IPS-15b (cell line): ENCODE measurements around the gene ELFN1.

ENCODE experiments used
- H3K27me3 ChIP-seq: one replicate; pipeline ENCODE4 v1.6.1; 2013; ENCODE audit warnings: low read length; ENCODE audit not compliant: control insufficient read depth, insufficient read depth
- H3K36me3 ChIP-seq: one replicate; pipeline ENCODE4 v1.6.1; 2013; ENCODE audit warnings: low read length; ENCODE audit not compliant: control insufficient read depth, insufficient read depth
- H3K4me1 ChIP-seq: one replicate; pipeline ENCODE4 v1.6.1; 2013; ENCODE audit warnings: mild to moderate bottlenecking, low read length; ENCODE audit not compliant: control insufficient read depth, insufficient read depth
- H3K4me3 ChIP-seq: one replicate; pipeline ENCODE4 v1.5.1; 2013; ENCODE audit warnings: low read depth, low read length
- H3K9ac ChIP-seq: one replicate; pipeline ENCODE4 v1.6.1; 2013; ENCODE audit warnings: low read depth, mild to moderate bottlenecking, low read length
- H3K9me3 ChIP-seq: one replicate; pipeline ENCODE4 v1.6.1; 2013; ENCODE audit warnings: mild to moderate bottlenecking, low read length; ENCODE audit not compliant: control insufficient read depth, insufficient read depth

The ELFN1 gene

DNA sequence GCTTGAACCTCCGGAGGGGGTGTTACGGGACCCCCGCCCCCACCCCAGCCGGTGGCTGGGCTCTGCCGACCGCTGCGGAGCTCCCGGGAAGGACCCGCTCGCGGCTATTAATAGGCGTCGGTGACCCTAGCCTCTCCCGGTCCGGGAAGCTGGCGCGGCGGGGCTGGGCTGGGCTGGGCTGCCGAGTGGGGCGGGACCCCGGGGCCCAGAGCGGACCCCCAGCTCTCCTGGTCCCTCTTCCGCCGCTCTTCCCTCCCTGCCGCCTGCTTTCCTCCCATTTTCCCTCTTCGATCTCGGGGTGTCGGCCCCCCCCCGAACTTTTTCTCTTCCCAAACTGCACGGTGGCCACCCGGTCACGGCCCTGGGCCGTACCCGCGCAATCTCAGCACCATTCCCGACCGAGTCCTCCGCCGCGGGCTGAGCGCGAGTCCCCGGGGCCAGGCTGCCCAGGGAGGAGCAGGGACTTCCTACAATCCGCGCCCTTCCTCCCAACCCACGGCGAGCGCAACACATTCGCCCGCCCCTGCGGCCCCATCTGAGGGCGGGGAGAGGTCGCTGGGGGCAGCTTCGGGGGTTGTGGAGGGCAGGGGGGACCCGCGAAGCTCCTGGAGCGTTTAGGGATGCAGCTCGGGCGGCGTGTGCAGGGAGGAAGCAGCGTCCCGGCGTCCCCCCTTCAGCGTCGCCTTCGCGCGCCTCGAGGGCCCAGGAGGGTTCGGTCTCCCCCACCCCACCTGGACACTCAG, 3.1 kb upstream of the ELFN1 start:
- H3K4me3 ChIP-seq = peak overlapping the region; percentile 56
- peaks cover 54% of the 10 kb centered on the region for H3K27me3 ChIP-seq
- H3K9me3 ChIP-seq = no peaks in the 10 kb centered on the region
- H3K36me3 ChIP-seq = no peaks in the 10 kb centered on the region
- peaks cover 2% of the 10 kb centered on the region for H3K4me1 ChIP-seq
- no peak overlapping the region for H3K9ac ChIP-seq

DNA sequence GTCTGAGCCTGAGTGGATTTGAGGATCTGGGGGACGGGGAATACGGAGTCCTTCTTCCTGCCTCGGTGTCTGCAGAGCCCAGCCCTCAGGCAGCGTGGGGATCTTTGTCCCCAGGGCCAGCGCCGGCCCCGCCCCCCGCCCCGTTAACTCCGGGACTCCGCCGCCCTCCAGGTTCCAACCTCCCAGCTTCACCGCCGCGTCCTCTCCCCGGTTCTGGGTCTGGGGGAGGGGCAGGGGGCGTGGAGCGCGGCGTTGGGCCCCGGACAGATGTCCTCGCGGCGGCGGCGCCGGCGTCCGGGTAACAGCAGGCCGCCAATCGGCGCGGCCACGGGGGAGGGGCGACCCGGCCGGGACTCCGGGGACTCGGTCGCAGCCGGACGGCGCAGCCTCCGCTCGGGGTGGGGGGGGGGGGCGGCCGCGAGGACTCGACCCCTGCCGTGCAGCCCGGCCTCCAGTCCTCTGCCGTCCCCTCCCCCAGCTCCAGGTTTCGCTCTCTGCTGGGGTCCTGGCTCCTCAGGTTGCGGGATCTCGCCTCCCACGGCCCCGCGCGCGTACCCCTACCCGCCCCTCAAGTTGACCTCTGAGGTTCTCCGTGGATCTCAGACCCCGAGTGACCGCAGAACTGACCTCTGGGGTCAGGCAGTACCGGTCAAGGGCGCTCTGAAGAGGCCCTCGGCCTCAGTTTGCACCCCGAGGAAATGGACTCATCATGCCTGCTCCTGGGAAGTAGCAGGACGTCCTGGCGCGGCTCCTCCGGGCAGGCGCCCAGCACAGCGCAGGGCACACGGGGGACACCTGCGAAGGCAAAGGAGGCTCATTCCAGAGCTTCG, 2.3 kb upstream of the ELFN1 start:
- Histone ChIP-seq H3K36me3 (no peaks in the 10 kb centered on the region), H3K9ac (no peak overlapping the region), H3K4me1 (peaks cover 2% of the 10 kb centered on the region), H3K27me3 (peaks cover 49% of the 10 kb centered on the region), H3K4me3 (peak overlapping the region; percentile 56), H3K9me3 (no peaks in the 10 kb centered on the region)

DNA sequence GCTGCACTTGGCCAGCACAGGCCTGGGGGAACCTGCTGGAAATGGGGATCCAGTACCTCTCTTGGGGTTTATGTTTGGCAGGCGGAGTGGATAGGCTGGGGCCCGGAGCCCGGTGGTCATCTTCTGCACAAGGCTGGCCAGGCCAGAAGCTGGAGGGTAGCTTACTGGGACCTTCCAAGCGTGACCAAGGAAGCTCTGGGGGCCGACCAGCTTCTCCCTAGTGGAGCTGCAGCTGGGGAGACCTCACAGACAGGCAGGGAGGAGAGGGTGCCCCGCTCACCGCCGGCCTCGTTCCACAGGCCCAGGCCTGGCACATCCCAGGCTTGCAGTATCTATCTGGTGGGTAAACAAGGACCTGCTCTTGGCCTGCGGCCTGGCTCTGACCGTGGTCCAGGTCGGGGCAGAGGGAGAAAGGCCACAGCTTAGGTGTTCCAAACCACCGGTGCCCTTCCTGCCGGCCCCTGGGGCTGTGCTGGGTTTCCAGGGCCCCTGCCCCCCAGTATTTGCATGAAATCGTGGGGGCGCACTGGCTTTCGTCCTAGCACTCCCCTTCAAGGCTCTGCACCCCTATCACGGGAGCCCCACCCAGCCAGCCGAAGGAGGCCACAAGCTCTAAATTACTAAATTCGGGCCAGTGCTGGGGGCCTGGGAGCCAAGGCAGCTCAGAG, 1.5 kb upstream of the ELFN1 start:
- Histone ChIP-seq H3K36me3 (no peaks in the 10 kb centered on the region), H3K4me1 (peaks cover 2% of the 10 kb centered on the region), H3K9ac (no peak overlapping the region), H3K9me3 (no peaks in the 10 kb centered on the region), H3K4me3 (peak overlapping the region; percentile 41), H3K27me3 (peaks cover 42% of the 10 kb centered on the region)

DNA sequence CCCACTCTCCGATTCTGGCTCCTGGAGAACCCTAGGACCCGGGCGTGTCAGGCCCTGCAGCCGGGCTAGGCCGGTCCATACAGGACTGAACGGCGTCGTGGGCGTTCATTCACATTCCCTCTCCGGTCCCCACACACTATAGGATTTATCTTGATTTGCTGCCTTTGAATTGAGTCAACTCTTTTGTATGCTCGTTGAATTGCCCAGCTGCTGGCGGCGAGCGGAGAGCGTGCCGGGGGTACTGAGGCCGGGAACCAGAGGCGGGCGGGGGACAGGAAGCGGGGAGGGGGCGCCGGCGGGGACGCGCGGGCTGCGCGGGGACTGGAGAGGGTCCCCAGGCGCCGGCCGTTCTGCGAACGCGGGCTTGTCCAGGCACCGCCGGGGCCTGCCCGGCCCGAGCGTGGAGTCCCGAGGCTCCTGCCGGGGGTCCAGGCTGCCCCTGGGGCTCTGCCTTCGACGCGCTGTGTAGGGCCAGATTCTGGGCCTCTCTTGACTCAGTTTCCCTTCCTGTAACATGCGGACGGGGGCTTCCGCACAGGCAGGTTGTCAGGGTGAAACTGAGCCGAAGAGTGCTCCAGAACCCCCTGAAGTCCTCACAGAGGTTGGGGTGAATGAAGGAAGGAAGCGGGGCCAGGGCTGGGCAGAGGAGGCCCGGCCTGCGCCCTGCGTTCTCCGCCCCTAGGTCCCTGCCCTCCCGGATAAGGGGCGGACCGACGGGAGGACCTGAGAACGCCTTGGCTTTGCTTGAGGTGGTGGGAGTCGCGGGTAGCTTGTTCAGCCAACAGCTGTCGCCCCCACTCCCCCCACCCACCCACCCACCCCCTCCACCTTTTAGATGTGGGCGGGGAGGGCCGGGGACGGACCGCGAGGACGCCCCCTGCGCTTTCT, 769 bp upstream of the ELFN1 start:
- Histone ChIP-seq H3K9me3 (no peaks in the 10 kb centered on the region), H3K27me3 (peaks cover 35% of the 10 kb centered on the region), H3K4me1 (peaks cover 2% of the 10 kb centered on the region), H3K9ac (peak overlapping the region; percentile 24), H3K4me3 (peak overlapping the region; percentile 56), H3K36me3 (no peaks in the 10 kb centered on the region)

DNA sequence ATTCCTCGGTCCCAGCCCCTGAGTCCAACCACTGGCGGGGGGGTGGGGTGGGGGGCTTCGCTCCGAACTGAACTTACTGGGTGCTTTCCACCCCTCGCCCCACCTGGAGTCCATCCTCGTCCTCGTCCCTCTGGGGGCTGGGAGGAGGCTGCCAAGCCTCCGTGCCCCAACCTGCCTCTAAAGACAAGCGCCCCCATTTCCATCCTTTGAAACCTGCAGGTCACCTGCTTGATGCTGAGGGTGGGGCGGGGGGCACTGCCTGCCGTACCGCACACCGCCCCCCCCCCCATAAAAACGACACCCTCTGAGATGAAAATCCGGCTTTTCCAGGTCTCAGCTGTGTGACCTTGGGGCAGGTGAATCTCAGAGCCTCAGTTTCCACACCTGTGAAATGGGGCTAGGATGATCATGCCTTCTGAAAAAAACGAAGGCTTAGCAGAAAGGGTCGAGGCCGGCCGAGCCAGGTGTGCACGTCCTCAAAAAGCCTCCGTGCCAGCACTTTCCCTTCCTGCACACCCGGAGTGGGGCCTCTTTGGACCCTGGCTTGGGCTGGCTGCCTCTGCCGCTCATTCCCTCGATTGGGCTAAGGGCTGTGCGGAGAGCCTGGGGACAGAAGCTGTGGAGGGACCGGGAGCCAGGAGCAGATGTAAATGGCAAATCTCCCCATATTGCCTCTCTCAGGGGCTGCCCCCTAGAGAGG, 967 bp downstream of the ELFN1 start:
- H3K27me3 ChIP-seq = peaks cover 35% of the 10 kb centered on the region
- H3K4me1 ChIP-seq = peaks cover 2% of the 10 kb centered on the region
- H3K4me3 ChIP-seq = peak overlapping the region; percentile 39
- no peak overlapping the region for H3K9ac ChIP-seq
- H3K36me3 ChIP-seq = no peaks in the 10 kb centered on the region
- no peaks in the 10 kb centered on the region for H3K9me3 ChIP-seq

DNA sequence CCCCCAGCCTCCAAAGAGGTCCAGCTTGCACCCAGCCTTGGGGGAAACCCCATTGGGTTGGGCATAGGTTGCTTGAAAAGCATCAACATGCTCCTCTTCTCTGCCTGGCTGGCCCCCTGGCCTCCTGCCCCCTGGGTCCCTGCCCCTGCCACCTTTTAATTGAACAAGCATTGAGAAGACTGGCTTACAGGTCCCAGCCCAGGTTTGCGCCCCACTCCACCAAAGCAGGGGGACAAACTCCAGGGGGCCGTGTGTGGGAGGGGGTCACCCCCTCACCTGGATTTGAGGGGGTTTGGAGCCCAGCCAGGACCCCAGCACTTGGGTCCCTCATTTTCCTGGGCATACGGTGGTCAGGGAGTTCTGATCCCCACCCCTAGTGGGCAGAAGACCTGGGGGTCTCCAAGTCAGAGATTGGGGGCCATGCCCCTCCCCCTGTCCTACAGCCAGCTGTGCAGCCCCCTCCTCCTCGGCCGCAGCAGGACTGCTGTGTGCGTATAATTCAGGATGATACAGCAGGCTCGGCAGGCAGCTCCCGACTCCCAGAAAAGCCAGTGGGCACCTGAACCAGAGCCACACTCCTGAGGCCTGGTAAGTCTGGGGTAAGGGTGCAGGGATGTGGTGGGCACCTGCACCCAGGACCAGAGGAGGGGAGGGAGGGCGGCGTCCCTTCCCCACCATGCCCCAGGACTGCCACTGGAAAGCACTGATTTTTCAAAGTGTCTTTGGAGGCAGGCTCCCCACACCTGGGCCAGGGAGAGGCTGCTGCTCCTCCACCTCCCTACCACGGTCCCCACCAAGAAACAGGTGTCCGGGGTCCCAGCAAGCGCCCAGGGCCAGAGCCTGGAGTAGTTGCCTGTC, 1.7 kb downstream of the ELFN1 start:
- Histone ChIP-seq H3K4me3 (peak overlapping the region; percentile 39), H3K36me3 (no peaks in the 10 kb centered on the region), H3K9me3 (no peaks in the 10 kb centered on the region), H3K4me1 (peaks cover 2% of the 10 kb centered on the region), H3K27me3 (peaks cover 31% of the 10 kb centered on the region), H3K9ac (no peak overlapping the region)

DNA sequence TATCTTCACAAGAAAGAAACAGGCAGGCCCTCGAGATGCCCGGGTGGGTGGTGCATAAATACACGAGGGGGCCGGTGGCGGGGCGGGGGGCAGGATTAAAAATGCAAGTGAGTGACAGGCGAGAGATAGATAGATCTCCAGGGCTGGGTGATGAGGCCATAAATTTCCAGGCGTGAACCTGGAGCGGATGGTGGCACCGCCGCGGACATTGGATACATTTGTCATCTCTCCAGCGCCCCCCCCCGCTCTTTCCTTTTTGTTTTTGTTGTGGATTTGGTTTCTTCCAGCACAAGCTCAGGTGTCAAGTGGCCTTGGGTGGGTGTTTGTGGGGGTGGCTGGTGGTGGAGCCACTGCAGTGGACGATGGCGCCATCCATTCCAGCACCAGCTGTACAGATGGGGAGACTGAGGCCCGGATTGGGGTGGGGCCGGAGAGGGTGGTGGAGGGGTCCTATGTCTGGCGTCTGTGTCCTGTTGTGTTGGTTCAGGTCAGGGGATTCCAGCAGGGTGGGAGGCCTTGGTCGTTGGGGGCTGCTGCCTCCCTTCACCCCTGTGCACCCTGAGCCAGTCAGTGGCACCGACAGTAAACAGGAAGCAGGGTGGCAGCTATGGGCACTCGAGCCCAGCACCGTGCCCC, 2.9 kb downstream of the ELFN1 start:
- Histone ChIP-seq H3K9ac (no peak overlapping the region), H3K4me3 (no peak overlapping the region), H3K4me1 (peaks cover 2% of the 10 kb centered on the region), H3K36me3 (no peaks in the 10 kb centered on the region), H3K9me3 (no peaks in the 10 kb centered on the region), H3K27me3 (peaks cover 24% of the 10 kb centered on the region)

DNA sequence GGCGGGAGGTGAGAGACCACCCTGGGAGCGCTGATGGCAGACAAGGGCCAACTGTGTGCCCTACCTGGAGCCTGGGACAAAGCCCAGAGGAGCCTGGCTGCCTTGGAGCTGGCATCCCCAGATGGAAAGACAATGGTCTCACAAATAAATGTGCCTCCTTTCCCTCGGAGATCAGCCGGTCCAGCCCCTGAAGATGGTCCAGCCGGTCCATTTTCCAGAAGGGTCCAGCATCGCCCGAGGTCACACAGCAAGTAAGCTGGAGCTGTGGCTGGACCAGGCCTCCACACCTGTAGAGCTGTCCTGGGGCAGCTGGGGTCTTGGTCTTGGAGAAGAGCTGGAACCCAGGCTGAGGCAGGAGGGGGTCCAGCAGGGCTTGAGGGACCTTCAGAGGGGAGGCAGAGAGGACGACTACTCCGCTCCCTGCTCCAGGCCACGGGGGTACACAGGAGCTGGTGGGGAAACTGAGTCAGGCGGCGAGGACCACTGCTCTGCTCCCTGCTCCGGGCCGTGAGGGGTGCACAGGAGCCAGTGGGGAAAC, 3.6 kb downstream of the ELFN1 start:
- H3K9me3 ChIP-seq = no peaks in the 10 kb centered on the region
- H3K9ac ChIP-seq = no peak overlapping the region
- no peak overlapping the region for H3K4me3 ChIP-seq
- no peaks in the 10 kb centered on the region for H3K4me1 ChIP-seq
- H3K36me3 ChIP-seq = no peaks in the 10 kb centered on the region
- H3K27me3 ChIP-seq = peaks cover 17% of the 10 kb centered on the region

DNA sequence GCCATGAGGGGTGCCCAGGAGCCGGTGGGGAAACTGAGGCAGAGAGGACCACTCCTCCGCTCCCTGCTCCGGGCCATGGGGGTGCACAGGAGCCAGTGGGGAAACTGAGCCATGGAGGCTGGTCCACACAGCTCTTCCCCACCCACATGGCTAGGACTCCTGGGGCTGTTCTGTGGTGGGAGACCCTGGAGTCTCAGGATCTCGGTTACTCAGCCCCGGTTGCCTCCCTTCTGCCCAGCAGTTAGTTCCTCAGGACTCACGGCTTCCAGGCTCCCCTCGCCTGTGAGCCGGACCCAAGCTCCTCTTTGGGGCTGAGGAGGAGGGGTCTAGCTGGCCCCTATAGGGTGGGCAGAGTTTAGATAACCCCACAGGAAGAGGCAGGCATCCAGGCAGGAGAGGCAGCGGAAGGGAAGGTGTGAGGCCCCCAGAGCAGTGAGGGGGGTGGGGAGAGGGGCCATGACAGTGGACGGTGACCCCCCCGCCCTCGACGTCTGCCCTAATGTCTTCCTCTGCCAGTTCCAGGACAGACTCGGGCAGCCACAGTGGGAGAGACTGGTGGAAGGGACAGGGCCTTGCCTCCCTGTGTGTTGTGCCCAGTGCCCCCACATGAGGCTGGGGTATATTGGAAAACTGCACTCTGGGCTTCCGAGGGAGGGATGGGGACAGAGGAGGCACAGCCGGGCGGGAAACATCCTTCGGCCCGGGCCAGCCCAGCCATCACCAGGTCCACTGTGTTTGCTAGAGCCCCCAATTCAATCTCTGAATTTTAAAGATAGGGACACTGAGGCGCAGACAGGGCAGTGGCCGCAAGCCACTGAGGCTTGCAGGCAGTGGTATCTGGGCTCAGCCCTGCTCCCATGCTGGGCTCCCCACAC, 4.3 kb downstream of the ELFN1 start:
- H3K27me3 ChIP-seq = peaks cover 11% of the 10 kb centered on the region
- H3K9me3 ChIP-seq = no peaks in the 10 kb centered on the region
- H3K4me1 ChIP-seq = no peaks in the 10 kb centered on the region
- H3K4me3 ChIP-seq = no peak overlapping the region
- no peak overlapping the region for H3K9ac ChIP-seq
- H3K36me3 ChIP-seq = no peaks in the 10 kb centered on the region
